Measurements from ENCODE around the gene S100A1. TPM values are rescaled to one million over a fixed set of nuclear protein-coding genes. Genes with fewer than 3 reads are reported as not detected.
"Not testable (repeated sequence)": the region's sequence is repeated elsewhere in the genome, so short reads cannot be mapped to it uniquely, and the experiment has no call there.

S100A1 gene
- 10 to 100 TPM in 1 of 4 donors, 1 to 10 TPM in 3; 2.7 to 13.5 (median 3.5) TPM for polyA plus RNA-seq
- long read RNA-seq, donor 1, result 0 reads
- long read RNA-seq, donor 2, partial matches to known transcripts, result 0 of 1 reads
- long read RNA-seq, donor 2, other reads (novel, unspliced or antisense), result 0 of 1 reads
- long read RNA-seq, donor 3, partial matches to known transcripts, result 0 of 2 reads
- long read RNA-seq, donor 3, other reads (novel, unspliced or antisense), result 0 of 2 reads
- long read RNA-seq, donor 4, partial matches to known transcripts, result 0 of 1 reads
- long read RNA-seq, donor 4, other reads (novel, unspliced or antisense), result 0 of 1 reads
- long read RNA-seq, donor 5, result 0 reads
- long read RNA-seq, donor 6, partial matches to known transcripts, result 669 of 1,367 reads
- long read RNA-seq, donor 6, other reads (novel, unspliced or antisense), result 698 of 1,367 reads
- long read RNA-seq, donor 7, result 0 reads
- long read RNA-seq, donor 8, partial matches to known transcripts, result 0 of 2 reads
- long read RNA-seq, donor 8, other reads (novel, unspliced or antisense), result 0 of 2 reads
- long read RNA-seq, donor 9, result 0 reads
- long read RNA-seq, donor 10, result 0 reads

DNA sequence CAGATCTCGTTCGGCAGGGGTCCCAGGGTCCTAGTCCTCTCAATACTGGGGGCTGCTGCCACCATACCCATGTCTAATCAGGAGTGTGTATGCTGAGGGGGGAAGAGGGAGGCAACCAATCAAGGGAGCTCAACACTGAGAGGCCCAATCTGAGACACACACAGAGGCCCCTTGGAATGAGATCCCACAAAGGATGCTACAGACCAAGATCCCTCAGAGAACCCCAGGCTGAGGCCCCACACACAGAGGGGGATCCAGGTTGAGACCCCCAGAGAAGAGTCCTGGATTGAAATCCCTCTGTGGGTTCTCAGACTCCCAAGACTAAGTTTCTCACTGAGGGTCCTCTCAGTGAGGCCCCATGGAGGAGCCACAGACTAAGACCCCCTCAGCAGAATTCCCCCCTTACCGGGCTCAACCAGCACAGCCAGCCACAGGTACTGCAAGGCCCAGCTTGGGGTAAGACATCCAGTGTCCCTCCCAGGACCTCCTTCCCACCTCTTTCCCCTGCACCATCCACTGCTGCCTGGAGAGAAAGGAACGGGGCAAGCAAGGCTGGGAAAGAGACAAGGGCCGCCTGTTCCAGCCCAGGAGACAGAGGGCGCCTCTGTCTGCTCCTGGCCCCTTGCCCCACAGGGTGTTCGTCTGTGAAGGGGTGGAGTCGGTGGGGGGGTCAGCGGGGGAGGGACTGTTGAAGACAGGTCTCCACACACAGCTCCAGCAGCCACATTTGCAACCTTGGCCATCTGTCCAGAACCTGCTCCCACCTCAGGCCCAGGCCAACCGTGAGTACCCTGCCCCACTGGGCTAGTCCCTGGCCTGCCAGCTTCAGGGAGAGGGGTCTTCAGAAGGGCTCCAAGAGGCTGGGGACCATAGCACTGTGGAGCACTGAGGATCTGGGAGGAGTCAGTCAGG is at the start of gene S100A1:
S100A1 (plus strand) TSS at position 720 of the 912 bp plus-strand sequence. CDS start 2,088 bp downstream, outside the sequence.
- no peak for DNase-seq
- 47 to 59% (median 52%) methylated on average over 9 to 10 of the region's 10 CpGs for WGBS, 3 donors
- peak within 1 kb of the TSS; percentile 36 to 91 (median 80) for H3K27ac ChIP-seq (ENCODE audit: low read depth in 1 of 3, low read length in 2 of 3)
- no peaks in the 10 kb centered on the region for H3K27me3 ChIP-seq (ENCODE audit: control insufficient read depth in 3 of 3, insufficient read depth in 3 of 3, low read length in 3 of 3)
- H3K4me1 ChIP-seq (ENCODE audit: control insufficient read depth in 3 of 3, insufficient read depth in 2 of 3, low read depth in 1 of 3, low read length in 2 of 3), result peaks cover 0 to 62% (median 3%) of the 10 kb centered on the region in 3 donors
- FAIRE-seq, result no peak
- peak within 1 kb of the TSS; percentile 8 to 56 (median 37) for H3K4me3 ChIP-seq (ENCODE audit: low read depth in 1 of 3, low read length in 3 of 3)
- H3K9me3 ChIP-seq (ENCODE audit: control insufficient read depth in 2 of 2, insufficient read depth in 1 of 2, low read depth in 1 of 2, low read length in 1 of 2), result no peaks in the 10 kb centered on the region
- peaks cover 0 to 14% (median 0%) of the 10 kb centered on the region in 3 donors for H3K36me3 ChIP-seq (ENCODE audit: control insufficient read depth in 3 of 3, insufficient read depth in 2 of 3, low read depth in 1 of 3, low read length in 3 of 3)

DNA sequence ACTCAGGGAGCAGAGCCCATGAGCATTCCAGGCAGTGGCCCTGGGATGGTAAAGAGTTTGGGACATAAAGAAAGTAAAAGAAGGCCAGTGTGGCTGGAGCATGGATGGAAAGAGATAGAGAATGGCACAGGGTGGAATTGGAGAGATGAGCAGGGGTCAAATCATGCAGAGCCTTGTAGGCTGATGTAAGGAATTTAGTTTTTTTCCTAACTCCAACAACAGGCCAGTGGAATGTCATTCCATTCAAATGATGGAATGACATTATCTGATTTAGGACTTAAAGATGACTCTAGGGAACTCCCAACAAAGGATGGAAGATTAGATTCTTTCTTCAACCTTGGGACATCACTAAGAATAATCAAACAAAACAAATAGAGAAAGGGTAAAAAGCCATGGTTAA is 49.7 kb upstream of the S100A1 start:
- FAIRE-seq (no peak), DNase-seq (no peak)
- no peaks in the 10 kb centered on the region for H3K9me3 ChIP-seq (ENCODE audit: control insufficient read depth in 2 of 2, insufficient read depth in 1 of 2, low read depth in 1 of 2, low read length in 1 of 2)
- H3K4me3 ChIP-seq (ENCODE audit: low read depth in 1 of 3, low read length in 3 of 3), result no peak overlapping the region
- H3K36me3 ChIP-seq (ENCODE audit: control insufficient read depth in 3 of 3, insufficient read depth in 2 of 3, low read depth in 1 of 3, low read length in 3 of 3), result no peaks in the 10 kb centered on the region
- H3K27me3 ChIP-seq (ENCODE audit: control insufficient read depth in 3 of 3, insufficient read depth in 3 of 3, low read length in 3 of 3), result no peaks in the 10 kb centered on the region
- no peak overlapping the region for H3K27ac ChIP-seq (ENCODE audit: low read depth in 1 of 3, low read length in 2 of 3)
- peaks cover 0 to 5% (median 0%) of the 10 kb centered on the region in 3 donors for H3K4me1 ChIP-seq (ENCODE audit: control insufficient read depth in 3 of 3, insufficient read depth in 2 of 3, low read depth in 1 of 3, low read length in 2 of 3)

DNA sequence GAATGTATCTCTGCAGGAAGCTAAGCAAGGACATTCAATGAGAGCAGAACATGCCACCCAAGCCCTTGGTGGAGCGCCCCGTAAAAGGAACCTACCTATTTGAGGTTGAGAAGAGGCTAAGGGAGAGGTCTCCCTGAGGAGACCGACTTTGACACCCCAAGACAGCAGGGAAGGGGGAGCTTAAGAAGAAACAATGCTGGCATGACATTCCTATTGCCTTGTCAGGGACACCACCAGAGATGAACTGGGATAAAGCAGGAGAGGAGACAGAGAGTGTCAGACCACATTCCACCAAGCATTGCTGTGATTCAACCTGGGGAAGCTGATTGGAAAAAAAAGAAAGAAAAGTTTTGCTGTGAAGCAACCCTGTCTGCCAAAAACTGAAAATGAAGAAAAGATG is 49.3 kb upstream of the S100A1 start:
- no peaks in the 10 kb centered on the region for H3K36me3 ChIP-seq (ENCODE audit: control insufficient read depth in 3 of 3, insufficient read depth in 2 of 3, low read depth in 1 of 3, low read length in 3 of 3)
- no peaks in the 10 kb centered on the region for H3K9me3 ChIP-seq (ENCODE audit: control insufficient read depth in 2 of 2, insufficient read depth in 1 of 2, low read depth in 1 of 2, low read length in 1 of 2)
- 81 to 84% (median 82%) methylated on average over 3 of the region's 3 CpGs for WGBS, 3 donors
- DNase-seq (no peak), FAIRE-seq (no peak)
- peaks cover 0 to 3% (median 0%) of the 10 kb centered on the region in 3 donors for H3K4me1 ChIP-seq (ENCODE audit: control insufficient read depth in 3 of 3, insufficient read depth in 2 of 3, low read depth in 1 of 3, low read length in 2 of 3)
- no peak overlapping the region for H3K4me3 ChIP-seq (ENCODE audit: low read depth in 1 of 3, low read length in 3 of 3)
- H3K27me3 ChIP-seq (ENCODE audit: control insufficient read depth in 3 of 3, insufficient read depth in 3 of 3, low read length in 3 of 3), result no peaks in the 10 kb centered on the region
- H3K27ac ChIP-seq (ENCODE audit: low read depth in 1 of 3, low read length in 2 of 3), result no peak overlapping the region

DNA sequence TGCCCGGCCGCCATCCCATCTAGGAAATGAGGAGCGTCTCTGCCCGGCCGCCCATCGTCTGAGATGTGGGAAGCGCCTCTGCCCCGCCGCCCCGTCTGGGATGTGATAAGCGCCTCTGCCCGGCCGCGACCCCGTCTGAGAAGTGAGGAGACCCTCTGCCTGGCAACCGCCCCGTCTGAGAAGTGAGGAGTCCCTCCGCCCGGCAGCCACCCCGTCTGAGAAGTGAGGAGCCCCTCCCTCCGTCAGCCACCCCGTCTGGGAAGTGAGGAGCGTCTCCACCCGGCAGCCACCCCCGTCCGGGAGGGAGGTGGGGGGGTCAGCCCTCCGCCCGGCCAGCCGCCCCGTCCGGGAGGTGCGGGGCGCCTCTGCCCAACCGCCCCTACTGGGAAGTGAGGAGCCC is 45.4 kb upstream of the S100A1 start:
- H3K4me3 ChIP-seq (ENCODE audit: low read depth in 1 of 3, low read length in 3 of 3); H3K36me3 ChIP-seq (ENCODE audit: control insufficient read depth in 3 of 3, insufficient read depth in 2 of 3, low read depth in 1 of 3, low read length in 3 of 3); H3K9me3 ChIP-seq (ENCODE audit: control insufficient read depth in 2 of 2, insufficient read depth in 1 of 2, low read depth in 1 of 2, low read length in 1 of 2); DNase-seq; H3K27ac ChIP-seq (ENCODE audit: low read depth in 1 of 3, low read length in 2 of 3); H3K4me1 ChIP-seq (ENCODE audit: control insufficient read depth in 3 of 3, insufficient read depth in 2 of 3, low read depth in 1 of 3, low read length in 2 of 3); H3K27me3 ChIP-seq (ENCODE audit: control insufficient read depth in 3 of 3, insufficient read depth in 3 of 3, low read length in 3 of 3); FAIRE-seq: not testable (repeated sequence)
- WGBS, 3 donors, result 94 to 96% (median 95%) methylated on average over 26 to 34 of the region's 34 CpGs

DNA sequence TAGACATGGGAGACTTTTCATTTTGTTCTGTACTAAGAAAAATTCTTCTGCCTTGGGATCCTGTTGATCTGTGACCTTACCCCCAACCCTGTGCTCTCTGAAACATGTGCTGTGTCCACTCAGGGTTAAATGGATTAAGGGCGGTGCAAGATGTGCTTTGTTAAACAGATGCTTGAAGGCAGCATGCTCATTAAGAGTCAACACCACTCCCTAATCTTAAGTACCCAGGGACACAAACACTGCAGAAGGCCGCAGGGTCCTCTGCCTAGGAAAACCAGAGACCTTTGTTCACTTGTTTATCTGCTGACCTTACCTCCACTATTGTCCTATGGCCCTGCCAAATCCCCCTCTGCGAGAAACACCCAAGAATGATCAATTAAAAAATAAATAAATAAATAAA is 44.7 kb upstream of the S100A1 start:
- not testable (repeated sequence) for H3K27ac ChIP-seq (ENCODE audit: low read depth in 1 of 3, low read length in 2 of 3); DNase-seq; H3K9me3 ChIP-seq (ENCODE audit: control insufficient read depth in 2 of 2, insufficient read depth in 1 of 2, low read depth in 1 of 2, low read length in 1 of 2); H3K36me3 ChIP-seq (ENCODE audit: control insufficient read depth in 3 of 3, insufficient read depth in 2 of 3, low read depth in 1 of 3, low read length in 3 of 3); FAIRE-seq; H3K4me3 ChIP-seq (ENCODE audit: low read depth in 1 of 3, low read length in 3 of 3); H3K4me1 ChIP-seq (ENCODE audit: control insufficient read depth in 3 of 3, insufficient read depth in 2 of 3, low read depth in 1 of 3, low read length in 2 of 3); H3K27me3 ChIP-seq (ENCODE audit: control insufficient read depth in 3 of 3, insufficient read depth in 3 of 3, low read length in 3 of 3)
- 52 to 75% (median 74%) methylated on average over 2 to 3 of the region's 3 CpGs for WGBS, 3 donors

DNA sequence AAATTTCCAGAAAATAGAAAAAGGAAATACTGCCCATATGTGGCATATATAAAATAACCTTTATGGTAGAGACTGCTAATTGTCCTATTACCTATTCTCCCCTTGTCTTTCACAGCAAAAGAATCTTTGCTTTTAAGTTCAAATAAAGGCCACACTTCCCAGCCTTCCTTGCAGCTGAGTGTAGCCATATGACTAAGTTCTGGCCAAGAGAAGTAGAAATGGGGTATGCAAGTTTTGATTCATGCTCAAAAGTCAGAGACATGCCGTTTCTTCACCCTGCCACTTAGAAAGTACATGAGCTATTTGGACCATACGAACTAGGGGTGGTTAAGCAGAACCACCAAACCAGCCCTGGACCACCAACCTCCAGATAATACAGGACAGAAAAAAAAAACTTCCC is 44.3 kb upstream of the S100A1 start:
- Histone ChIP-seq H3K27me3 (ENCODE audit: control insufficient read depth in 3 of 3, insufficient read depth in 3 of 3, low read length in 3 of 3) (no peaks in the 10 kb centered on the region), H3K27ac (ENCODE audit: low read depth in 1 of 3, low read length in 2 of 3) (no peak overlapping the region), H3K4me1 (ENCODE audit: control insufficient read depth in 3 of 3, insufficient read depth in 2 of 3, low read depth in 1 of 3, low read length in 2 of 3) (no peaks in the 10 kb centered on the region), H3K36me3 (ENCODE audit: control insufficient read depth in 3 of 3, insufficient read depth in 2 of 3, low read depth in 1 of 3, low read length in 3 of 3) (no peaks in the 10 kb centered on the region), H3K9me3 (ENCODE audit: control insufficient read depth in 2 of 2, insufficient read depth in 1 of 2, low read depth in 1 of 2, low read length in 1 of 2) (no peaks in the 10 kb centered on the region), H3K4me3 (ENCODE audit: low read depth in 1 of 3, low read length in 3 of 3) (no peak overlapping the region)
- FAIRE-seq, result no peak
- DNase-seq, result no peak
- 74 to 91% (median 78%) methylated on average over 2 of the region's 2 CpGs for WGBS, 3 donors

DNA sequence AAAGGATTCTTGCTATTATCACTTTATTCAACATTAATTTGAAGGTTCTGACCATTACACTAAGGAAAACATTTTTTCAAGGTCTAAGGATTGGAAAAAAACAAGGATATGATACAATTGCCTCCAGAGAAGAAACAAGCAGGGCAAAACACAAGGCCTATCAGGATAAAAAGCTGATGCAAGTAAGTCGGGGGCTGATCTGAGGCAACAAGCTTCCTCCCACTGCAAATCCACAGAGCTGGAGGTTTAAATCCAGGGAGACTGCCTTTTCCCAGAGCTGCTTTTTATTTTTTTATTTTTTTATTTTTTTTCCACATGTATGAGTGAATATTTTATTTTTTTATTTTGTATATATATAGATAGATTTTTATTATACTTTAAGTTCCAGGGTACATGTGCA is 43.2 kb upstream of the S100A1 start:
- Histone ChIP-seq H3K27me3 (ENCODE audit: control insufficient read depth in 3 of 3, insufficient read depth in 3 of 3, low read length in 3 of 3) (no peaks in the 10 kb centered on the region), H3K4me3 (ENCODE audit: low read depth in 1 of 3, low read length in 3 of 3) (no peak overlapping the region), H3K9me3 (ENCODE audit: control insufficient read depth in 2 of 2, insufficient read depth in 1 of 2, low read depth in 1 of 2, low read length in 1 of 2) (no peaks in the 10 kb centered on the region), H3K4me1 (ENCODE audit: control insufficient read depth in 3 of 3, insufficient read depth in 2 of 3, low read depth in 1 of 3, low read length in 2 of 3) (no peaks in the 10 kb centered on the region), H3K36me3 (ENCODE audit: control insufficient read depth in 3 of 3, insufficient read depth in 2 of 3, low read depth in 1 of 3, low read length in 3 of 3) (no peaks in the 10 kb centered on the region), H3K27ac (ENCODE audit: low read depth in 1 of 3, low read length in 2 of 3) (no peak overlapping the region)
- DNase-seq, result no peak
- 82 to 97% (median 94%) methylated on average over 1 of the region's 1 CpG for WGBS, 3 donors
- no peak for FAIRE-seq

DNA sequence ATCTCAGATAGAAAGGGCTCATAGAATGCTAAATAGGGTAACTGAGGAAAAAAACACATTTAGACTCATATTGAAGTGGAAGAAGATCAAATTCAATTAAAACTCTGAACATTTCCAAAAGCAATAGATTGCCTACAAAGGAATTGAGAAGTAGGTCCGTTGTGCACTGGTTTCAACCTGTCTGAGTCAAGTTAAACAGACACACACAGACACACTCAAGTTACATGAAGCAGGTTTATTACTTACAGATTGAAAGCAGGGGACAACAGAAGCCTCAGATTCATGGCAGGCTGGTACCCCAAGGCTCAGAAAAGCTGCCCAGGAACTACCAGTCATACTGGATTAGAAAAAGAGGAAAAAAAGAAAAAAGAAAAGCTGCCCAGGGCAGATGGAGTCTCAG is 41.9 kb upstream of the S100A1 start:
- Histone ChIP-seq H3K27me3 (ENCODE audit: control insufficient read depth in 3 of 3, insufficient read depth in 3 of 3, low read length in 3 of 3) (no peaks in the 10 kb centered on the region), H3K4me3 (ENCODE audit: low read depth in 1 of 3, low read length in 3 of 3) (no peak overlapping the region), H3K4me1 (ENCODE audit: control insufficient read depth in 3 of 3, insufficient read depth in 2 of 3, low read depth in 1 of 3, low read length in 2 of 3) (no peaks in the 10 kb centered on the region), H3K27ac (ENCODE audit: low read depth in 1 of 3, low read length in 2 of 3) (no peak overlapping the region), H3K9me3 (ENCODE audit: control insufficient read depth in 2 of 2, insufficient read depth in 1 of 2, low read depth in 1 of 2, low read length in 1 of 2) (no peaks in the 10 kb centered on the region), H3K36me3 (ENCODE audit: control insufficient read depth in 3 of 3, insufficient read depth in 2 of 3, low read depth in 1 of 3, low read length in 3 of 3) (no peaks in the 10 kb centered on the region)
- DNase-seq (no peak), FAIRE-seq (no peak)
- WGBS, 3 donors, result 48 to 54% (median 52%) methylated on average over 1 of the region's 1 CpG
